PC-3 (cell line): Measurements from ENCODE around the gene PCYT2.

Experiments
- EZH2 ChIP-seq: fragments of 300-600 bp; sonication (generic); IDR thresholded peaks from one replicate; pipeline ENCODE4 v1.6.1; 2017; ENCODE audit warnings: antibody characterized with exemption, mild to moderate bottlenecking, low read length; ENCODE audit not compliant: unreplicated experiment
- EZH2phosphoT487 ChIP-seq: fragments of 300-600 bp; sonication (generic); IDR thresholded peaks from 2 replicates; pipeline ENCODE4 v1.6.1; 2018; ENCODE audit warnings: mild to moderate bottlenecking, antibody characterized with exemption, low read length, borderline replicate concordance
- TF ChIP-seq, protein P1 (sequence below): fragments of 300-600 bp; sonication (generic); conservative IDR thresholded peaks from 2 replicates; pipeline ENCODE4 v1.5.1; 2017; ENCODE audit warnings: antibody characterized with exemption, low read depth, mild to moderate bottlenecking, low read length

- TF ChIP-seq, protein P1, sequence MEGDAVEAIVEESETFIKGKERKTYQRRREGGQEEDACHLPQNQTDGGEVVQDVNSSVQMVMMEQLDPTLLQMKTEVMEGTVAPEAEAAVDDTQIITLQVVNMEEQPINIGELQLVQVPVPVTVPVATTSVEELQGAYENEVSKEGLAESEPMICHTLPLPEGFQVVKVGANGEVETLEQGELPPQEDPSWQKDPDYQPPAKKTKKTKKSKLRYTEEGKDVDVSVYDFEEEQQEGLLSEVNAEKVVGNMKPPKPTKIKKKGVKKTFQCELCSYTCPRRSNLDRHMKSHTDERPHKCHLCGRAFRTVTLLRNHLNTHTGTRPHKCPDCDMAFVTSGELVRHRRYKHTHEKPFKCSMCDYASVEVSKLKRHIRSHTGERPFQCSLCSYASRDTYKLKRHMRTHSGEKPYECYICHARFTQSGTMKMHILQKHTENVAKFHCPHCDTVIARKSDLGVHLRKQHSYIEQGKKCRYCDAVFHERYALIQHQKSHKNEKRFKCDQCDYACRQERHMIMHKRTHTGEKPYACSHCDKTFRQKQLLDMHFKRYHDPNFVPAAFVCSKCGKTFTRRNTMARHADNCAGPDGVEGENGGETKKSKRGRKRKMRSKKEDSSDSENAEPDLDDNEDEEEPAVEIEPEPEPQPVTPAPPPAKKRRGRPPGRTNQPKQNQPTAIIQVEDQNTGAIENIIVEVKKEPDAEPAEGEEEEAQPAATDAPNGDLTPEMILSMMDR: no peak
- TF ChIP-seq EZH2phosphoT487 (no peak), EZH2 (no peak)
Measured at GRCh38 chr17:81922566-81923301, 11.5 kb upstream of the PCYT2 start.
